Ureter (tissue), 1 donor: ENCODE results near the gene BEX3. TPM values are rescaled to one million over a fixed set of nuclear protein-coding genes. Genes with fewer than 3 reads are reported as not detected.
"Not testable (repeated sequence)": the region's sequence is repeated elsewhere in the genome, so short reads cannot be mapped to it uniquely, and the experiment has no call there.

ENCODE experiments used
- DNase-seq: peaks from one replicate; pipeline ENCODE4 v3.0.0-alpha.2; 2020; ENCODE audit warnings: low spot score
- total RNA-seq: library from RNA; stranded (reverse); gene quantifications from one replicate; pipeline ENCODE4 v1.2.4, GENCODE V29; 2023
- donor health status: DM: yes; HTN: yes; CAD: no.

Gene BEX3
- total RNA-seq, 1 donor from 2014 or later = 111 TPM

DNA sequence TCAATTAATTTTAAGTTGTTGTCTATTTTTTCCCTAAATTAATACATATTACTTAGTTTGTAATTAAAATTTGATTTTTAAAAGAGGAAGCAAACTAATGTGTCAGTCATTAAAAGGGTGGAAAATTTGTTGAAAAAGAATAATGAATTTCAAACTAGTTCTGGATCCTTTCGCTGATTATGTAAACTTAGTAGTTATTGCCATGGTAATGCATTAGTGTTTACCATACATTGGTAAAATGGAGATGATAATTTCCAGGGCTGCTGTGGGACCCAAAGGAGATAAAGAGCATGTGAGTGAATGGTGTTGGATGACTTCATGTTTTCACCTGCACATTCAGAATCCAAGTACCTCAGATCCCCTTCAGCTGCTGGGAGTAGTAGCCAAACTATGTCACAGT is 6.5 kb downstream of the BEX3 start:
- DNase-seq = no peak

DNA sequence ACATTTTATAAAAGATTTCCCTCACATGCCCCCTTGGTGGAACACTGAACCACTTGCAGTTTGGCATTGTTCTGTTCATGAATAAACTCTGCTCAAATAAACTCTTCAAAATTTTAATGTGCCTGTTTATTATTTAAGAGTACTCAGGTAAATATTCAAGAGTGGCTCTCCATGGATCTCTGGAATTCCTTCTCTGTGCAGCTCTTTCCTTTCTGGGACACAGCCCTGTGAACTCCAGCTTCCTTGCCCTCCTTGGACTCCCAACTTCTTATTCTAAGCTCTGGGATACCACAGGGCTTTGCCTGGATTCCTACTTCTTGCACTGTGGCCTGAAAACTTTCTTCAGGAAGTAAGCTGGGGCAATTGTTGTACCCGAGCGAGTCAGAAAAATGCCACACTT is 8.3 kb downstream of the BEX3 start:
- DNase-seq = no peak

- DNase-seq = not testable (repeated sequence)
Measured at GRCh38 chrX:103385283-103385830, 9.0 kb downstream of the BEX3 start.

GRCh38 chrX:103386332-103386731 is 10.0 kb downstream of the BEX3 start:
- DNase-seq = no peak

DNA sequence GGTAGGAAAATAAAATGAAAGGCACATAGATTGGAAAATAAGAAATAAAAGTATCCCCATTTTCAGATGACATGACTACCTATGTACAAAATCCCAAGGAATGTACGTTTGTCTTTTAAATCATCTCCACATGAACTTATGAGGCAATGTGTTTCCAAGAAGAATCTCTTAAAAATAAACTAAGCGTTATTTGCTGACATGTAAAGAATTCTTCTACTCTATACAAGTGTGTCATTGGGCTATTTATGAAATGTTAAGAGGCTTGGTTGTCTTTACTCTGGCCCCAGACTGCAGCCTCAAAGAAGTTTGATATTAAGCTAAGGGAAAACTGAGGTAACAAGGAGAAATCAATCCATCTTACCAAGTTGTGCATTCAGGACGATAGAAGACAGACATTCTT is 17.1 kb downstream of the BEX3 start:
- DNase-seq = no peak

DNA sequence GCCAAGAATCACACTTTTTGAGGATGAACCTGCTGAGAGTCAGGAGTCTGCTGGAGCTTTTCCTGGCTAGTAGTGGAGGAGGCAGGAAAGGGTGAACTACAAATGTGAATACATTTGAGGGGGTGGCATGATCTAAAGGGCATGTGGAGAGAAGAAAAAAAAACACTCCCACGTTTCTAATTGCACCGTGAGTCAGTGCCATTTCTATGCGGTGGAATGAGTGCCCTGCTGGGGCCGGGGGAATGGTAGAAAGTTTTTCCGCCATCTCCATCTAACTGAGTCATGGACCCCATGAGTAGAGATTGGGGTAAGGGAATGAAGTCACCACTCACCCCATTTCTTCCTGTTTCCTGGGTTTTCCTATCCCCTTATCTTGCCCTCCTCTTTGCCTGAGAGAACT is 19.8 kb downstream of the BEX3 start:
- no peak for DNase-seq

DNA sequence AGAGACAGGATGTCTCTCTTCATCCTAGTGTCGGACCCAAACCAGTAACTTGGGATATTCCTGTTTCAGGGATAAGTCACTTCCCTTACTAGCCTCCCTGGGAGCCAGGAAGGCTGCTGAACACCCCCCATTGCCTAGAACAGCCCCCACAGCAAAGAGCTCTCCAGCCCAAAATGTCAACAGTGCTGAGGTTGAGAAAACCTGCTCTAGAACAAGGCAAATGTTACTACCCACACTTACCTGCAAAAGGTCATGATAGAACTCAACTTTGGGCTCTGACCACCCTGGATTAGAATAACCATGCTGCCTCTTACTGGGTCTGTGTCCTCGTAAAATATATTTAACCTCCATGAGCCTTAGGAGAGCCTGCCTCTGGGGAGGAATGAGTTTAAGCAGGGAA is 20.3 kb downstream of the BEX3 start:
- DNase-seq = no peak

- no peak for DNase-seq
Measured at GRCh38 chrX:103397707-103398106, 21.4 kb downstream of the BEX3 start.

DNA sequence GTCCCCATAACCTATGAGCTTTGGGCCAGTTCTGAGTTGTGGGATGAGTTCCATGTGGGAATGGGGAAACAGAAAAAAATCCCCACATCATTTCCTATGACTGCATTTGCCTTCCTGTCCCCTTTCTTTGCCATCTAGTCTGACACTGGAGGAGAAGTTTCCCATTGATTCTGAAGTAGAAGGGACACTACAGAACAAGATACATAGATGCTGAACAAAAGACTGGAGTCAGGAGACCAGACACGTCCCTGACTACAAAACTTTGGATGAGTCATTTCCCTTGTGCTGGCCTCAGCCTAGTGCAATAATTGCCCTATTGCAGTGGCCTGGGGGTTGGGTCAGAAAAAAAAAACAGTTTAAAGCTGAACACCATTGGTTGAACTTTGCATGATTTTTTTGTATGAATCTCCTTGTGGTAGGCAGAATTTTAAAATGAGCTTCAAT is 22.1 kb downstream of the BEX3 start:
- DNase-seq = no peak

GRCh38 chrX:103399744-103400143 is 23.4 kb downstream of the BEX3 start:
- no peak for DNase-seq

GRCh38 chrX:103400931-103401330 is 24.6 kb downstream of the BEX3 start:
- no peak for DNase-seq

DNA sequence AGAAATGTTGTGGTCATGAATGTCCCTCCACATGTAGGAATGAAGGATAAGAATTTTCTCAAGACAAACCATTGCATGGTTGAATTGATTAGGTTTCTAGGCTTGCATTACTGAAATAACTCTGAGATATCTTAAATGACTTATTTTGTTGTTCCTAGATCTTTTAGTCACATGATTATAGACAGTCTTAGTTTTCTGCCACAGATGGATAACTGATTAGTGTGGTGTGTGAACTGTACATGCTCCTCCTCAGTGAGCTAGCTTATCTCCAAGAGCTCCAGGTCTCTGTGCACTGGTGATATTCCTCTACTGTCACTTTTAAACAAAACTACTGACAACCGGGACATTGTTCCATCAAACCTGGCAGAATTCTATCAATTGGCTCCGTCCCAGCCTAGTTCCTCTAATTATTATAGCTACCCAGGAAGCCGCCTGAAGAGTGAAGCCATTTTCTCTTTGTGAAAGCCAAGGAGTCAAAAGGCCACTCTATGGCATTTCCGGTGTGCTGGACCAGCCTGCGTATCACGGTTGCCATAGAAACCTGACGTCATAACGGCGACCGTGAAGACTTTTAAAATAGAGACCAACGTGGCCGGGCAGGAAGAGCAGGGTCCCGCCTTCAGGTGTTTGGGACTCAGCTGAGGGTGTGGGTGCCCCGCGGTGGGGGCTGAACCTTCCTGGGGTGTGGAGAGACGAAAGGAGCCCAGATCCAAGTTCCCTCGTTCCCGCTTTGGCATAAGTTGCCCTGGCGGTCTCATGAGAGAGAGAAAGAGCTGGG is 28.1 kb downstream of the BEX3 start:
- peak; percentile 59 for DNase-seq

DNA sequence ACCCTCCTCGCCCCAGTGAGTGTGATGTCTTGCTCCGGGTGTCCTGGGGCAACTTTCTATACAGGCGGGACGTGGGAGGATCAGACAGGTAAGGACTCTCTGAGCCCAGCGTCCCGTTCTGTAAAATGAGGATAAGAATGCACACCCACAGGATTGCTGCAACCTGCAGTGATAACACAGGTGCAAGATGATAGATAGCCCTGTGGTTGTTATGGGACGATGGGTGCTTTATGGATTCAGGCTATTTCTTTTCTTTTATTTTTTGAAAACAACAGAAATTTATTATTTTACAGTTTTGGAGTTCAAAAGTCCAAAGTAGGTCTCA is 28.6 kb downstream of the BEX3 start:
- no peak for DNase-seq

GRCh38 chrX:103406256-103406655 is 29.9 kb downstream of the BEX3 start:
- no peak for DNase-seq

GRCh38 chrX:103407776-103408175 is 31.4 kb downstream of the BEX3 start:
- no peak for DNase-seq

DNA sequence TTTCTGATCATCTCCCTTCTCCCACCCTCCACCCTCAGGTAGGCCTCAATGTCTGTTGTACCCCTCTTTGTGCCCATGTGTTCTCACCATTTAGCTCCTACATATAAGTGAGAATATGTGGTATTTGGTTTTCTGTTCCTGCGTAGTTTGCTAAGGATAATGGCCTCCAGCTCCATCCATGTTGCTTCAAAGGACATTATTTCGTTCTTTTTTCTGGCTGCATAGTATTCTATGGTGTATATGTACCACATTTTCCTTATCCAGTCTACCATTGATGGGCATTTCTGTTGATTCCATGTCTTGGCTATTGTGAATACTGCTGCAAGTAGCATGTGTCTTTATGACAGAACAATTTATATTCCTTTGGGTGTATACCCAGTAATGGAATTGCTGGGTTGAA is 35.4 kb downstream of the BEX3 start:
- DNase-seq = not testable (repeated sequence)

DNA sequence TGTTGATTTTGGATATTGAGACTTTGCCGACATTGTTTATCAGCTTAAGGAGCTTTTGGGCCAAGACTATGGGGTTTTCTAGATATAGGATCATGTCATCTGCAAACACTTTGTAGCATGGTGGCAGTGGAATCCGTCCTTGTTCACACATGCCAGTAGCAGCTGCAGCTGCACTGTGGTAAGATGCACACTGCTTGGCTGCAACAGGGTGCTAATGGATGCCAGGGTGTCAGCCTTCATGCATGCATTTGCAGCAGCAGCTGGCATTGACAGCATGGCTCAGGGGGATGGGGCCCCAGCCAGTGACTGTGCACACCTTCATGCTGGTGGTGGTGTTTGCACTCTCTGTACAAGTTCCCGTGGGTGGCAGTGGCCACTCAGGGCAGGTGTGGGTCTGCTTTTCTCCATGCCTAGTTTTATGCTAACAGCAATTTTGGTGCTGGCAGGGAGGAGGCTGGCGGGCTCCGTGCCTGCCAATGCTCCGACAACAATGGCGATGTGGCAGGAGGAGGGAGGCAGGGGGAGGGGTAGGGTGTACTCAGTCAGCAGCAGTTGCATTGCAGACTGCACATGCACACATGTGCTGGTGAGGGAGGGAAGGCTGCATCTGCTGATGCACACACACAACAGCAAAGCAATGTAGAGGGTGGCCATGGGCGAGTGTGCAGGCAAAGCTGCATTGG is 37.5 kb downstream of the BEX3 start:
- no peak for DNase-seq

DNA sequence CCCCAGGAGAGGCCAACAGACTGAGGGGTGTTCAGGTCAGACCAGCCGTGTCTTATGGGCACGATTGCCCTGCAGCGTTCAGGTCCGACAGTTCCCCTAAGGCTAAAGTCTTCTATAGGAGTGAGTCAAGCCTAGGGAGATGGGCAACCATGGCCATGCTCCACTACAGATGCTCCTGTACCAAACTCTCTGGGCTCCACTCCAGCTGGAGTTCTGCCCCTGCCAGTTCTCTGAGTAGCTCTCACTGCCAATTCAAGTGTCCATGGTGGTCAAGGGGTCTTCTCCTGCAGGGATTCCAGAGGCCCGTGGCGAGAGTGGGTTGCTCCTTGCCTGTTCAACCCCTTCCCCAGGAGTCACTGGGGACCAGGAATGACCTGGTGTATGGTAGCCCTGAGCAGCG is 38.2 kb downstream of the BEX3 start:
- no peak for DNase-seq

- DNase-seq = no peak
Measured at GRCh38 chrX:103415068-103415467, 38.7 kb downstream of the BEX3 start.

- DNase-seq = no peak
Measured at GRCh38 chrX:103415528-103415927, 39.2 kb downstream of the BEX3 start.

- no peak for DNase-seq
Measured at GRCh38 chrX:103417370-103417769, 41.0 kb downstream of the BEX3 start.

GRCh38 chrX:103417933-103418332 is 41.6 kb downstream of the BEX3 start:
- DNase-seq = no peak

DNA sequence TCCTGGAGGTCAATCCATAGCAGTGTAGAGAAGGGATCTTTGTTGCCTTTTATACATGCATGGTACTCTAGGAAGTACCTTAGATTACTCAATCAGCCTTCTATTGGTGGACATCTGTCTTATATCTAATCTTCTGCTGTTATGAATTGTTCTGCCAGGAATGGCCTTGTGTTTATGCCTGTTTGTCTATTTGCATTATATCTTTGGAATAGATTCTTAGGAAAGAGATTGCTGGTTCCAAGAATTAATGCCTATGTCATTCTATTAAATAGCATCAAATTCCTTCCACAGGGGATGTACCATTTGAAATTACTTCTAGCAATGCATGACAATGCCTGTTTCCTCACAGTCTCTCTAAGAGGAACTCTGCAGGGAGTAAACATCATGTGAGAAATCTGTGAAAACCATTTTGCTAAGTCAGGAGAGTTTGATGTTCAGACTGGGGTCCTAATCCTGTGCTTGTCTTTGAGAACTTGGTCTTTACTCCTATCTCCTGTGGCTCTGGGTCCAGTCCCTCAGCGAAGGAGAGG is 42.5 kb downstream of the BEX3 start:
- no peak for DNase-seq
